Uterus (tissue), 4 donors: ENCODE measurements around the gene PRKAR1B. TPM values are rescaled to one million over a fixed set of nuclear protein-coding genes. Genes with fewer than 3 reads are reported as not detected.
A peak's percentile ranks its signal among the peaks of the same experiment; 100 is the strongest.

ENCODE experiments used
- DNase-seq, 2 donors: peaks; one replicate each; pipeline ENCODE4 v3.0.0-alpha.2; 2019 to 2020
- H3K27ac ChIP-seq, 2 donors: fragments of 200-600 bp; sonication (generic); 1 replicate in 1 of 2; 2 replicates in 1 of 2; pipeline ENCODE4 v1.5.1; 2016 to 2018
- H3K27me3 ChIP-seq, 2 donors: fragments of 200-600 bp; sonication (generic); one replicate each; pipeline ENCODE4 v1.5.1; 2018 to 2019; ENCODE audit warnings: control low read depth in 1 of 2
- H3K36me3 ChIP-seq, 2 donors: fragments of 200-600 bp; sonication (generic); one replicate each; pipeline ENCODE4 v1.5.1; 2019; ENCODE audit warnings: control low read depth in 1 of 2
- H3K4me1 ChIP-seq, 2 donors: fragments of 200-600 bp; sonication (generic); one replicate each; pipeline ENCODE4 v1.5.1; 2018 to 2019; ENCODE audit warnings: control low read depth in 1 of 2
- H3K4me3 ChIP-seq, 2 donors: fragments of 200-600 bp; sonication (generic); 1 replicate in 1 of 2; 2 replicates in 1 of 2; pipeline ENCODE4 v1.5.1; 2018 to 2019; ENCODE audit warnings: mild to moderate bottlenecking in 1 of 2
- H3K9me3 ChIP-seq, 2 donors: fragments of 200-600 bp; sonication (generic); one replicate each; pipeline ENCODE4 v1.5.1; 2019; ENCODE audit warnings: control low read depth in 1 of 2
- POLR2A ChIP-seq, 2 donors: fragments of 450-650 bp; IDR thresholded peaks; one replicate each; pipeline ENCODE4 v1.6.1; 2016; ENCODE audit warnings: antibody characterized with exemption in 2 of 2, mild to moderate bottlenecking in 1 of 2, moderate library complexity in 1 of 2
- intact Hi-C: fragments of 100-400 bp; cut with DNase I; formaldehyde crosslinking; loops from one replicate; pipeline ENCODE4 v1.15.1; 2023; ENCODE audit warnings: low total_unique reads
- total RNA-seq, 4 donors: library from RNA; depleted of rRNA in 3 of 4; stranded (reverse); fragments of >200 nt in 3 of 4; gene quantifications; one replicate each; pipeline versions ENCODE4 v1.1.0 to v1.2.4, GENCODE V29; 2014 to 2023
- TF ChIP-seq, protein P1 (sequence below), 4 experiments: fragments of 200-600 bp in 2 of 4; fragments of 450-650 bp in 2 of 4; sonication (generic) in 2 of 4; IDR thresholded peaks; one replicate each; pipeline ENCODE4 v1.5.1; 2016 to 2019; ENCODE audit warnings: antibody characterized with exemption in 4 of 4, mild to moderate bottlenecking in 2 of 4, moderate library complexity in 1 of 4
- donor health status: DM: yes; HTN: yes; CAD: no.

Gene PRKAR1B
- total RNA-seq, 4 donors from 2014 or later: 1.0 to 45.2 (median 28.7) TPM

- TF ChIP-seq, protein P1, sequence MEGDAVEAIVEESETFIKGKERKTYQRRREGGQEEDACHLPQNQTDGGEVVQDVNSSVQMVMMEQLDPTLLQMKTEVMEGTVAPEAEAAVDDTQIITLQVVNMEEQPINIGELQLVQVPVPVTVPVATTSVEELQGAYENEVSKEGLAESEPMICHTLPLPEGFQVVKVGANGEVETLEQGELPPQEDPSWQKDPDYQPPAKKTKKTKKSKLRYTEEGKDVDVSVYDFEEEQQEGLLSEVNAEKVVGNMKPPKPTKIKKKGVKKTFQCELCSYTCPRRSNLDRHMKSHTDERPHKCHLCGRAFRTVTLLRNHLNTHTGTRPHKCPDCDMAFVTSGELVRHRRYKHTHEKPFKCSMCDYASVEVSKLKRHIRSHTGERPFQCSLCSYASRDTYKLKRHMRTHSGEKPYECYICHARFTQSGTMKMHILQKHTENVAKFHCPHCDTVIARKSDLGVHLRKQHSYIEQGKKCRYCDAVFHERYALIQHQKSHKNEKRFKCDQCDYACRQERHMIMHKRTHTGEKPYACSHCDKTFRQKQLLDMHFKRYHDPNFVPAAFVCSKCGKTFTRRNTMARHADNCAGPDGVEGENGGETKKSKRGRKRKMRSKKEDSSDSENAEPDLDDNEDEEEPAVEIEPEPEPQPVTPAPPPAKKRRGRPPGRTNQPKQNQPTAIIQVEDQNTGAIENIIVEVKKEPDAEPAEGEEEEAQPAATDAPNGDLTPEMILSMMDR (IDR thresholded peaks at IDR 0.05): no peak
- no peak for TF ChIP-seq POLR2A (IDR thresholded peaks at IDR 0.05)
- intact Hi-C loops: loop anchor here (5.0 kb wide), 1 partner anchor 441 kb away; no protein-coding TSS in a partner anchor
- no peaks in the 10 kb centered on the region for H3K36me3 ChIP-seq
- peak overlapping the region in 1 of 2 donors; percentile 95 for H3K27ac ChIP-seq
- H3K4me1 ChIP-seq: peaks cover 8 to 32% of the 10 kb centered on the region in 2 donors
- H3K9me3 ChIP-seq: no peaks in the 10 kb centered on the region
- no peak overlapping the region for H3K4me3 ChIP-seq
- no peak for DNase-seq
- H3K27me3 ChIP-seq: no peaks in the 10 kb centered on the region
Measured at GRCh38 chr7:772861-773621, 46.0 kb upstream of the PRKAR1B start.

DNA sequence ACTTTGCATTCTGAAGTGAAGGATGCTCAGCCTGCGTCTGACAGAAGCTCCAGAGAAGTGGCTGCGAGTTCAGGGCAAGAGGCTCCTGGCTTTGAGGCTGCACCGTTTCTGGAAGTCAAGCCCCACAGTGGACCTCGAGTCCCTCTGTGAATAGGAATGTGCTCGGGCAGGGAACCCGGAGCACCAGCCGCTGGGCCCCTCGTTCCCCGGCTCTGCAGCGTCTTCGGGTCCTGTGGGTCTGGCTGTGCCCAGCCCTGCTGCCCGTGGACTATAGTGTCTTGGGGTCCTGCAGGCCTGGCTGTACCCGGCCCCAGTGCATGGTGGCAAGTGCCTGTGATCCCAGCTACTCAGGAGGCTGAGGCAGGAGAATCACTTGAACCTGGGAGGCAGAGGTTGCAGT, 45.3 kb upstream of the PRKAR1B start:
- Histone ChIP-seq H3K36me3 (no peaks in the 10 kb centered on the region), H3K9me3 (no peaks in the 10 kb centered on the region), H3K4me1 (peaks cover 8 to 32% of the 10 kb centered on the region in 2 donors), H3K27me3 (no peaks in the 10 kb centered on the region), H3K4me3 (no peak overlapping the region), H3K27ac (peak overlapping the region; percentile 95)
- DNase-seq: no peak
- intact Hi-C loops: loop anchor here (5.0 kb wide), 1 partner anchor 440 kb away; no protein-coding TSS in a partner anchor
- TF ChIP-seq, protein P1 (IDR thresholded peaks at IDR 0.05): no peak
- TF ChIP-seq POLR2A (IDR thresholded peaks at IDR 0.05): no peak

DNA sequence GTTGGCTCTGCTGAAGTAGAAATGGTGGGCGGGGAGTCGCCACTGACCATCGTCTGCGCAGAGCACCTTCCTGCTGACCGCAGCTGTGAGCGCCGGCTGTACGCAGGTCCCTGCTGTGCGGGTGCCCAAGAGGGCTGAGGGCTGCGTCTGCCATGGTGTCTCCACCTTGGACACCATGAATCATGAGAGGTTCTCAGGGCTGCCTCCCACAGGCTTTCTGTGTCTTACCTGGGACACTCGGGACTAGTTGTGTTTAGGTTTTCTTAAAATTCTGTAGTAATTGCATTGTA, 44.9 kb upstream of the PRKAR1B start:
- no peak overlapping the region for H3K4me3 ChIP-seq
- H3K36me3 ChIP-seq: no peaks in the 10 kb centered on the region
- no peaks in the 10 kb centered on the region for H3K27me3 ChIP-seq
- intact Hi-C loops: loop anchor here (5.0 kb wide), 1 partner anchor 440 kb away; no protein-coding TSS in a partner anchor
- H3K4me1 ChIP-seq: peaks cover 8 to 32% of the 10 kb centered on the region in 2 donors
- H3K9me3 ChIP-seq: no peaks in the 10 kb centered on the region
- DNase-seq: no peak
- TF ChIP-seq, protein P1 (IDR thresholded peaks at IDR 0.05): no peak
- TF ChIP-seq POLR2A (IDR thresholded peaks at IDR 0.05): no peak
- H3K27ac ChIP-seq: peak overlapping the region; percentile 95

DNA sequence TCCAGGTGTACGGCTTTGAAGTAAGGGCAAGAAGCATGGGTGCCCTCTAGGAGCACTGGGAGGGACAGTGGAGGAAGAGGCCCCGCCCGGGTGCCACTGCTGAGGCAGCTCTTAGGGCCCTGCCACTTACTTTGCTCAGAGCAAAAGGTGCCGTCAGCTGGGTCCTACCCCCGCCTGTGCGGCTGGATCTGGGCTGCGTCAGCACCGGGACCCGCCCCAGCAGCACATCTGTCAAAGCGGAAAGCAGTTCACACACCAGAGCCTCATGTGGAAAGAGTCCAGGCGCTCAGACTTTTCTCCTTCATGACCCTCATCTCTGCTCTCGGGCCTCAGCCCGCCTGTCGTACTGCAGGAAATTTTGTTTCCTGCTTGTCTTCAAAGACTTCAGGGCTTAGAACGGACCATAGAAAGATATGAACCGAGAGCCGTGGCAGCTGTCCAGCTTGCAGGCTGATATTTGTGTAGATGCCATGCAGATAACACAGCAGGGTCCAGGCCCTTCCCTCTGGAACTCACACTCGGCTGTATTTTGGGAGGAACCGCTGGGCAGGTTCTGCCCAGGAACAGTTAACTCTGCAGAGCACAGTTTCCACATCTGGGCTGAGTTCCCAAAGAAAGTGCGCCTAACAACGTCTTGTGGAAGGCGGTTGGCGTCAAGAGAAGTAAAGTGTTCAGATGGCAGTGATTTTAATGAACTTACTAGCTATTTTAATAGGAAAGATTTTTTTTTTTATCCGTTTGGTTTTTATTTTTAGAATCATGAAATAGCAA, 44.3 kb upstream of the PRKAR1B start:
- no peaks in the 10 kb centered on the region for H3K9me3 ChIP-seq
- intact Hi-C loops: loop anchor here (5.0 kb wide), 1 partner anchor 439 kb away; no protein-coding TSS in a partner anchor
- DNase-seq: peak; percentile 88 to 91
- H3K4me3 ChIP-seq: peak overlapping the region in 1 of 2 donors; percentile 4
- no peaks in the 10 kb centered on the region for H3K36me3 ChIP-seq
- H3K27me3 ChIP-seq: no peaks in the 10 kb centered on the region
- peak overlapping the region; percentile 95 for H3K27ac ChIP-seq
- TF ChIP-seq POLR2A (IDR thresholded peaks at IDR 0.05): no peak
- TF ChIP-seq, protein P1 (IDR thresholded peaks at IDR 0.05): no peak
- peaks cover 8 to 32% of the 10 kb centered on the region in 2 donors for H3K4me1 ChIP-seq

- Histone ChIP-seq H3K27ac (peak overlapping the region; percentile 95), H3K4me3 (no peak overlapping the region), H3K27me3 (no peaks in the 10 kb centered on the region), H3K9me3 (no peaks in the 10 kb centered on the region), H3K36me3 (no peaks in the 10 kb centered on the region), H3K4me1 (peaks cover 8 to 32% of the 10 kb centered on the region in 2 donors)
- no peak for DNase-seq
- intact Hi-C loops: loop anchor here (5.0 kb wide), 1 partner anchor 438 kb away; no protein-coding TSS in a partner anchor
- TF ChIP-seq, protein P1 (IDR thresholded peaks at IDR 0.05): no peak
- no peak for TF ChIP-seq POLR2A (IDR thresholded peaks at IDR 0.05)
Measured at GRCh38 chr7:770741-771166, 43.7 kb upstream of the PRKAR1B start.
